Fibroblast of skin of right quadriceps (primary cell): Measurements from ENCODE around the gene PAX5.

Source experiments
- DNase-seq: peaks from one replicate; pipeline ENCODE4 v3.0.0-alpha.2; 2013

Gene PAX5

DNA sequence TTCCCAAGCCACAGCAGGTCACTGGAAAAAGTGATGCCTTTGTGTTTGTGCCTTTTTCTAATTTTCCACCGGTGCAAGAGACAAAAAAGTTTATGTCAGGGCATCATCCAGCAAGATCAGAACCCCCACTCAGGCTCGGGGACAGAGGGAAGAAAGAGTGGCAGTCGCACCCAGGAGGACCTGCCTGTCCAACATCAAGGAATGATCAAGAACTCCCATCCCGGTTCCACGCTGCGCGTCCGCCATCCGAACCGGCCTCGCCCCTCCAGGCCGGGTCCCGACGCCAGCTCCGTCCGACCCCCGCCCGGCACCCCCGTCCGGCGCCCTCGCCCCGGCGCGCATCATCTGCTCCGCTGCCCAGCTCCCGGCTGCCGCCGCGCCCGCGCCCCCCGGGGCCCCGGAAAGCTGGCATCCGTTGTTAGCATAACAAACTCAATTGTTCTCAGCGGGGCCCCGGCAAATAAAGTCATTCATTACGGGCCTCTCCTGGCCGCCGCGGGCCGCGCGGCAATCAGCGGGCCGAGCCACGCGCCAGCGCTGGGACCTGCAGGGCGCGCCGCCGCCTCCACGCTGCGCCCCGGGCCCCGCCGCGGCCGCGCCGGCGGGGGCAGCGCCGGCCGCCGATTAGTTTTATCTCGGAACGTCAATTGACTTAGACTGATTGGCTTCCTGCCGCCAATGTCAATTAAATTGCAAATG is 48.1 kb downstream of the PAX5 start:
- no peak for DNase-seq

DNA sequence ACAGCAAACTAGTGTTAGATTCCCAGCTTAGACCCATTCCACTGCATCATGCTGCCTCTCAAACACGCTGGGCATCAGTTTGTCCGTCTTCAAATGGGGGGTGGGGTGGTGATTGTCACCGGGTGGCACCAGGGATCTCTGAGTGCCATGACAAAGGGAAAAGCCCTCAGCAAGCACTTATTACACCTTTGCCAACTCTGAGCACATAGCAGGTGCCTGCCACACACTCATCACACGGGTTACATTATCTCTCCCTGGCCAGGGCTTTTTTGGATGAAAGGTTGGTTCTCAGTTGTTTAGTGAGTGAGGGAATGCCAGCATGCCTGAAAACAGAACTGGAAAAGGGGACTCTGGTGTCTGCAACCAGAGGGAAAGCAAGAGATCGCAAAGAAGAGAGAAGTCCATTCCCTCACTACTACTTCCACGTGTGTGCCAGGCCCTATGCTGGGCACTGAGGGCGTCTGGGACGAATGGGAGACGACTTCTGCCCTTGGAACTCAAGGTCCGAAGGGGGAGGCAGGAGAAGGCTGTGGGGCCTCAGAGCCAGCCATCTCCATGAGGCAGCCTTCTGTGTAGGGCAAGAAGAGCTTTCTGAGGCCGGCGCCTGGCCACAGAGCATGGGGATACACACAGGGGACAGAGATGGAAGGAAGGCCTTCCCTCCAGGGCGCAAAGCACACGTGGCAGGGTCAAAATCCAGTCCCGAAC is 48.9 kb downstream of the PAX5 start:
- no peak for DNase-seq

DNA sequence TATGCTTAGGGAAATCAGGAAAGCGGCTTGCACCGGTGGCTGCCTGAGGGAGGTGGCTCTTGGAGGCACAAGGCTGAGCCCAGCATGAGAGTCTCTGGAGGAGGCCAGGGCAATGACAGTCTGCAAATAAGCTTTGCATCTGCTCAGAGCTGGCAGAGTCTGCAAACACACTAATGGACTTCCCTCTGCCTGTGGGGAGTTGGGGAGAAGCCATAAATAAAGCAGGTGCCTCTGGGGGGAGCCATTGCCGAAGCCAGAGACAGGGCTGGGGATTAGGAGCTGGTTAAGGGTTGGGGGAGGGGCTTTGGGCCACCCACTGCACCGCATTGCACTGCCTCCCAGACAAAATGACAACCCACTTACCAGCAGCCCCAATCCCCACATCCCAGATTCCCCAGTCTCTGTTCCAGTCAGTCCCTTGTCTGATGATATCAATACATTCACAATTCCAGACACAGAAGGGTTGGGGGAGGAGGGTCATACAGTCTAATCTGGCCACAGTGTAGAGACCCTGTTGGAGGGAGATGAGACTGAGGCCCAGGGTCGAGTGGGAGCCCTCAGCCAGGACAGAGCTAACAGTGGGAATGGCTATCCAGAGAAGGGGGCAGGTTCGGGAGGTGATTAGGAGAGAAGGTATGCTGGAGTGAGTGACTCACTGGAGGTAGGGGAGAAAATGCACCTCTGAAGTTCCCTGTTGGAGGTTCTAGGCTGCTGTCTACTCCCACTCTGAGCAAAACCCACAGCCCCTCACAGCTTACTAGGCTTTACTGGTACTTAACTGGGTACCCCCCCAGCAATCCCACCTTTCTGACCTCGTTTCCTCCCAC is 53.7 kb downstream of the PAX5 start:
- DNase-seq, result no peak

DNA sequence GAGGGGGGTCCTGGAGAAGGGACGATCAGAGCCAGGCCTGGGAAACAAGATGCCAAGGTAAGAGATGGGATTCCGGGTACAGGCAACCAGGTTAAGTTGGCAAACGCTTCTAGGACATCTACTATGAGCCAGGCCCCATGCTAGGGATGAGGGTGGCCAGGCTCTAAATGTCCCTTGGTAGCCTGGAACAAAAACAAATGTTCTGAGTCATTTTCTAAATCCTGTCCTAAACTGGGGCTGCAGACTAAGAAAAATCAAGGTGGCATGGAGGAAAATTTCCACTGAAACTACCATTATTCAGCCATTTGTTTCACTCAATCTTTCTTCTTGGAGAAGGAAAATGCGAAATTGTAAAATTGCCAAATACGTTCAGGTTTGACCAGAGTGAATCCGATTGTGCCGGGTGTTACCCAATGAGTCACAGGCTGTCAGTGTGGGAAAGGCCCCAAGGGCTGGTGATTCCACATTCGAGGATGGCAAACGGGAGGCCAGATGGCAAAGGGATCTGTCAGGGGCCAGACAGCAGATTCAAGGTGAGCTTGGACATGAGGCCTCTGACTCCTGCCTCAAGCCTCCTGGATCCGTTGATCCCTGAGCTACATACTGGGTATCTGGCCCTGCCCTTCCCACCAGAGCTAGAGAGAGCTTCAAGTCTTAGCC is 57.6 kb downstream of the PAX5 start:
- DNase-seq, result no peak

DNA sequence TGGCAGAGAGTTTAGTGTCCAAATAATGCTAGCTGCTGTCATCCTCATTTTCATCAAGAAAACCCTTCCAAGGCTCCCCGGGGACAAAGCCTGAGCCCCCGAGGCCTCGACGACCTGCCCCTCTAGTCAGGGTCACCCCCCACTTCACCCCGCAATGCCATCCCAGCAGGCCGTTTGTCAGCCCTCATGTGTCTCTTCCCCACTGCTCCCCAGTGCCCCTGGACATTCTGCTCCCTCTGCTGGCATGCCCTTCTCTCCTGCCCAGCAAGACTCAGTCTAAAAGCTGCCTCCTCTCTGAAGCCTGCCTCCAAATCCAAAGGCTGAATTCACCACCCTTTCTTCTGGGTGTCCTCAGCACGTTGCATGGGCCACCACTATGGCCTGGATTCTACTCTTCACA is 59.3 kb downstream of the PAX5 start:
- no peak for DNase-seq

DNA sequence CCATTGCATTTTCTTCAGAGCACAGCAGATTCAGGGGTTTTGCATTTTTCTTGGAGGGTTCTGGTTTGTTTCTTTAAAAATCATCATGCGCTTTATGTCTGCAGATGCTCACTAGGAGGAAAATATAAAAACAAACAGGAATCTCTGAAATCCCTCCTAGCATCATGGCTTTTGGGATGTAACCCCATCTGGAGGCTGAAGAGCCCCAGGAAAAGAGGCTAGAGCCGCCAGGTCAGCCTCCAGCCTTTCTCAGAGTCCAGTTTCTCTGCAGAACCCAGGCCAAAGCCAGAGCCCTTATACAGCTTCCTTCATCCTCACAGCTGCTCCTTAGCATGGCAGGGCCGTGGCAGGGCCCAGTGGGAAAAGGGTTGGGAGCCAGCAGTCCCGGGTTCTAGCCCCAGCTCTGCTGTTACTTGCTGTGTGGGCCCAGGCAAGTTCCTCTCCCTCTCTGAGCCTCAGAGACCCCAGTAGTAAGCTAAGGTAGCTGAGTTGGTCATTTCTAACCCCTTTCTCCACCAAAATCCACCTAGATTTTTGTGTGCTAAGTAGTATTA is 62.1 kb downstream of the PAX5 start:
- no peak for DNase-seq

DNA sequence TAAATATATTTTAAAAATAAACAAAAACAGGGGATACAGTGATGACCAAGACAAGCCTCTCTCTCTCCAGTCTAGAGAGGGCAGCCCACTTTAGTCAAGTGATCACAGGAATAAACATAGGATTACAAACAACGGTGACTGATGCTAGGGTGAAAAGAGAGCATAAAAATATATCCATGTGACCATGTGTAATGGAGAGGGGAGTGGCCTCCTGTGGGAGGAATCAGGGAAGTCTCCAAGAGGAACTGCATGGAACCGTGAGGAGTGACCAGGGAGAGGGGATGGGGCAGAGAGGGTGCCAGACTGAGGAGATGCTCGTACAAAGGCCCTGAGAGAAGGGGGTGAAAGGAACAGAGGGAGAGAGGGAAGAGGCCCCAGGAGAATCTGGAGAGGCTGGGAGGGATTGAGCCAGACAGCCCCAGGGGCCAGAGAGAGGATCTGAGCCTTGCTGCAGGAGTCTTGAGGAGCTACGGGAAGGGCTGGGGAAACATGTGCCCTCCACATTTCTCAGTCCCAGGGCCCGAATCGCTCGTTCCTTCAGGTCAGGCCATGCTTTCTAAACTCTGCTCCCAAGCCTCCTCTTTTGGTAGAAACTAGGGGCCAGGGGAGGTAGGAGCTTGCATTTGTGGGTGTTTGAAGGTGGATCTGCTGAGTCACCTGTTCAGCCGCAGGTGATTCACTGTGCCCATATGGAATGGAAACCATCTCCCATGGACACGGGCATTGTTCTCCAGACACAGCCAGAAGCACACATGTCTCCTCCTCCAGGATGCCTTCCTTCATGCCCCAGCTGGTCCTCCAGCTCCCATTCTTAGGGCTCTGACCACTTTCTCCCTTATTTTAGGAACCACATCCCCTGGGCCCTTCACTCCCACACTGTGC is 63.8 kb downstream of the PAX5 start:
- DNase-seq, result no peak

DNA sequence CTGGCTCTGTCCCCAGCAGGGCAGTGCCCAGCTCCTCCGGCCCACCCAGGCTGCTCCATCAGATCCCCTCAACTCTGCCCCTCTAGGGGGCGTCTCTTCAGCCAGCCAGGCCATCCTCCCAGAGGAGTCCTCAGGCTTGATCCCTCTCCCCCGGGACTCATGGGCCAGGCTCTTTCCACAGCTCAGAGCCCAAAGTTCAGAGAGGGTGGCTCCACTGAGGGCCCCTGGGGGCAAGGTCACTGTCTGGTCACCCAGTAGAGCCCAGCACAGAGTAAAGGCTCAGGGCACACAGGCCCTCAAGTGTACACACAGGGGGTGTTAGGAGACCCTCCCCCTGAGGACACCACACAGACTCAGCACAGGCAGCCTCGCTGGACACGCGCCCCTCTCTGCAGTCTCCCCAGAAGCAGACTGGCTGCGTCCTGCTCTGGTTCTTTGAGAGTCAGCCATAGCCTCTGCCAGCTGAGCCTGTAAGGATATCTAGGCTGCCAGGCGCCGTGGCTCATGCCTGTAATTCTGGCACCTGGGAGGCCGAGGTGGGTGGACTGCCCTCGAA is 64.8 kb downstream of the PAX5 start:
- DNase-seq, result no peak

DNA sequence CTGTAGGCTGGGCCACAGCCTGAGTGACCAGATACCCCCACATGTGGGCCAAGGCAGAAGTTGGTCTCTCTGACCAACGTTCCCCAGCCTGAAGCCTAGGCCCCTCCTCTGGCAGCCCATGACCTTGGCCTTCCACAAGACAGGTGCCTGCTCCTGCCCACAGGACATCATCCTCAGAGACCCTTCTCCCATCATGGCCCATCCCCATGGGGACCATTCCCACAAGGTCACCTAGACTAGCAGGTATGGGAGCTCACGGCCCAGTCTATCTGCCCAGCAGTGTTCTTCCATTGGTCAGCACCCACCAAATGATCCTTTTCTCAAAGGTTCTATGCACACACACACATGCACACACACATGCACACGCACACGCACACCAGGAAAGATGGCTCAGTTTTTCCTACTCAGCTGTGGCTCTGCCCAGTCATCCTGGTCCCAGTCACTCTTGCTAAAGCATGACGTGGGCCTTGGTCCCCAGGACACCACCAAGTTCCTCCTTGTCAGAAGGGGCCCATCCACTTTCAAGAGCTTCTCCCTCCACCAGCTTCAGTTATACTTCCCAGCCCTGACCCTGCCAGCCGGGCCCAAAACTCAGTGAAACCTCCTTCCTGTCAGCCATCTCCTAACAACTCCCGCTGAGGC is 65.4 kb downstream of the PAX5 start:
- no peak for DNase-seq

DNA sequence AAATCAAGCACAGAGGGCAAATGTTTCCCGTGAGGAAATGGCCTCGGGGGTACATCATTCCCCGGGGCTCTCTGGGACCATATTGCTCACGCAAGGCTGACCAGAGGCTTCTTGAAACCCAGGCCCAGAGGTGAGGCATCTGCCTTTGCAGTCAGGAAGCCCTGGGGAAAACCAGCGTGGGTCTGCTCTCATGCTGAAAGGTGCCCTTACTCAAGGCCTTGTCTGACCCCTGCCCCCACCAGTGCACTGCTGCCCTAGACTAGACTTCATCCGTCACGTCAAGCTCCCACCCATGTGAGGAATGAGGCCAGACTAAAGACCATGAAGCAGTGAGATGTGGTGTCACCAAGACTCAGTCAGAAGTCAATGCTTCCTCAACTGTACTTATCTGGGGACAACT is 66.1 kb downstream of the PAX5 start:
- no peak for DNase-seq

DNA sequence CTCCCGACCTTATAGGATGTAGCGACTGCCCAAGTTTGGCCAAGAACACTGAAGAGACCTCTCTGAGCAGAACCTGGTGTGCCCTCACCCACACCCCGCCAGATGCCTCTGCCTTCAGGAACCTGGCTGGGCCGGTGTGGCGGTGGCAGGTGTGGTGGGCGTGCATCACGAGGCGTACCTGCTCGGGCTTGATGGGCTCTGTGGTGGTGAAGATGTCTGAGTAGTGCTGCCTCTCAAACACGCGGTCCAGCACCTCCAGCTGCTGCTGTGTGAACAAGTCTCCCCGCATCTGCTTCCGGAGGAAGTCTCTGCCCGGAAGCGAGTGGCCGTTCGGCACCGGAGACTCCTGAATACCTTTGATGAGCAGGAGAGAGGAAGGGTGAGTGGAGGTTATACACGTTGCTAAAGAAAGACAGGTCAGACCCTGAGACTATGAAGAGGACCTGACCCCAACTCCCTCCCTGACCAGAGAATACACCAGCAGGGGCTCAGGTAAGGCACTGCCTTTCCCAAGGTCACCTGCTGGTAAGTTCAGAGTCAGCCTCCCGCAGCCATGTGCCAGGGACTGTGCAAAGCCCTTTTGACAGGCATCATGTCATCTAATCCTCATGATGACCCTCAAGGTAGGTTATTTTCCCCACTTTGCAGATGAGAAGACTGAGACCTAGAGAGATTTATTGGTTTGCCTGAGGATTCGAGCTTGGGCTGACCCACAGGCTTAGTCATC is 67.5 kb downstream of the PAX5 start:
- DNase-seq, result no peak

DNA sequence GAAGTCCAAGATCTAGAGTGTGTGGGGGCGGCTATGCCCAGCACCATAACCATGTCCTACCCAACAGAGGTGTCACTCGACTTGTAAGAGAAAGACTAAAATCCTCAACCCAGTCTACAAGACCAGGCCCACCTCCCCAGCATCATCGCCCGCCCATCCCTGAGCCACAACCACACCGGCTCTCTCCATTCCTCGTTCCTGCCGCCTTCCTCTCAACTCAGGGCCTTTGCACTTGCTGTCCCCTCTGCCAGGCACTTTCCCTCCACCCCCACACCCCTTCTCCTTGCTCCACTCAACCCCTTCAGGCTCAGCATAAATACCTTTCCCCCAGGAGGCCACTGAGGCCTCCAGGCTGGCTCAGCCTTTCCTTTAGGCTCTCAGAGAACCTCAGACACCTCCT is 69.3 kb downstream of the PAX5 start:
- DNase-seq, result no peak

DNA sequence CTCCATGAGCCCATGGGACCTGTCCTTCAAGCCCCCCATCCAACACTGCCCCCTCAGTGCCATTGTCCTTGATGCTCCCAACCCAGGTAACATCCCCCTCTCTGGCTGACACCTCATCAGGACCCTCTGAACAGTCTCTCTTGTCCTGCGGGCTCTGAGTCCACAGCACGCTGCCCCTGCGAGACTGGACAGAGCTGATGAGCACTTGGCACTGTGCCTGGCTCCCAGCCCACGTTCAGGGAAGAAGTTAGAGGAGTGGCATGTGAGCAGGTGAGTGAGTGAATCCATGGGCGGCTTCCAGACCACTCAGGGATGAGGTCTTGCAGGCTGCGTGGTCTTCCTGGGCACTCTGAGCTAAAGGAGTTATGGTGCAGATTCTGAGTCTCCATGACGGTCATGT is 70.7 kb downstream of the PAX5 start:
- no peak for DNase-seq

DNA sequence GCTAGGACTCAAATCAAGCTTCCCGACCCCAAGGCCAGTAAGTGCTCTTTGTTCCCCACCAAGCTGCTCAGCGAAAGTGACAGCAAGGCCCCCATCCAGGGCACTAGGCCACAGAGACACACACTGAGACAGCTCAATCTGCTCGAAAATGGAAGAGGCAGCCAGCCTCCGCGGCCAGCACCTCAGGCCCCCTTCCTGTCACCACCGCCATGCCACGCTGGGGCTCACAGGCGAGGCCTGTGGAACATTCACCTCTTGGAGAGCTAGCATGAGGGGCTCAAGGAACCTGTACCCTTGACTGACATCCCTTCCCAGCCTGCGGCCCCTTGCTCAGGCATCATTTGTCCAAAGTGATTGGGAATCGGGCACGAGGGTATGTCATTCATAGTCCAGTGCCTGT is 71.4 kb downstream of the PAX5 start:
- DNase-seq, result no peak

DNA sequence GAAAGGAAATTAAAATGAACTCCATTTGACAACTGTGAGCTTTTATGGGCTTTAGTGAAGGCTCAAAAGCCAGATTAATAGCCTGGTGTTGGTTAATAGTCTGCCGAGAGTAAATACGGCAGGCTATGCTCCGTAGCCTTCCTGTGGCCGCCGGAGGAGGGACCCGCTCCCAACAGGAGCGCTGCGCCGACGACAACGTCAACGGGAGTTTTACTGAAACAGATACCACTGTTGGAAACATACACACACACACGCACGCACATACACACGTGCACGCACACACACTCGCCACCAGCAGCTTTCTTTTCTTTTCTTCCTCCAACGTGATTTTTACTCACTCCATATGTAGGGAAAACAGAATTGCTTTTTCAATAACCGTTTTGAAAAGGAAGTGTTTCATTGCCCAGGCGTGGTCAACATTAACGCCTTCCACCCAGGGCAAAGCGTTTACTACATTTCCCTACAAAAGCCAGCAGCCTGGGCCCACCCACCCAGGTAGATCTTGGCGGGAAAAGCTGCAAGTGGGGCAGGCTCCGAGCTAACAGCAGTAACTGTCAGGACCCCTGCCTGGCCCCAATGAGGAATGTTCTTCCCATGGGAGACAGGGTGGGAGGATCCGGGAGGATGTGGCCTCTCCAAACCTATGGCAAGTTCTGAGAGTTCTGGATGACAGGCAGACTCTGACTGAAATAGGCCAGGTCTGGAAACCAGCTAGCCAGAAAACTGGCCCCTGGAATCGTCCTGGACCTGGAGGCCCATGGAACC is 72.3 kb downstream of the PAX5 start:
- DNase-seq, result peak; percentile 8

DNA sequence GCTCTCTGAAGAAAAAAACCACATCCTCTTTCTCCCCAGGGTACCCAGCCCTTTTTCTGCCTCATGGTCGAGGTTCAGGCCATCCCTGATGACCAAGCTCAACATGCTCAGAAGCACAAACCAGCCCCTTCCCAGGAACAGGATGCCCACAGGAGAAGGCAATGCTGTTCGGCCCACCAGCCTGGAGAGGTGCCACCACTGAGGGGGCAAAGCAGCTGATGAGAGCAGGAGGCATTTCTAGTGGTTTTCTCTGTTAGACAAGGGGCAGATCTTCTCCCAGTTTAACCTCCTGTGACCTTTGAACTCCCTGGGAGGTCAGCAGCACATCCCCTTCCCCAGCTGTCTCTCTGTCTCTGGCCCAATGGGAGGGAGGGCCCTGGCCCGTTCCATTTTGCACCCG is 73.0 kb downstream of the PAX5 start:
- no peak for DNase-seq

DNA sequence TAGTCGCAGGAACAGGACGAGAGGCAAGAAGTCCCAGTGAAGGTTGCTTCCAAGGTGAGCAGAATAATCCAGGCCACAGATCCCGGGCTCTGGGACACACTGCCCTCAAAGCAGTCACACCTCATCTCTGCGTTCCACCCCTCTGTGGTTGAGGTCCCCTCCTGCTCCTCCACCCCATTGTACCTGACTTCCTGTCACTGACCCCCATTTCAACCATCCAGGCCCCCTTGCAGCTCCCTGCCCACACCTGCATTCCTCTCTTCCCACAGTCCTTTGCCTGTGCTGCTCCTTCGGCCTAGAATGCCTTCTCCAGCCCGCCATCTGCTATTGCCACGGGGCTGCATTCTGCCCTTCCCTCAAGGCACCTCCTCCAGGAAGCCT is 73.5 kb downstream of the PAX5 start:
- DNase-seq, result no peak

DNA sequence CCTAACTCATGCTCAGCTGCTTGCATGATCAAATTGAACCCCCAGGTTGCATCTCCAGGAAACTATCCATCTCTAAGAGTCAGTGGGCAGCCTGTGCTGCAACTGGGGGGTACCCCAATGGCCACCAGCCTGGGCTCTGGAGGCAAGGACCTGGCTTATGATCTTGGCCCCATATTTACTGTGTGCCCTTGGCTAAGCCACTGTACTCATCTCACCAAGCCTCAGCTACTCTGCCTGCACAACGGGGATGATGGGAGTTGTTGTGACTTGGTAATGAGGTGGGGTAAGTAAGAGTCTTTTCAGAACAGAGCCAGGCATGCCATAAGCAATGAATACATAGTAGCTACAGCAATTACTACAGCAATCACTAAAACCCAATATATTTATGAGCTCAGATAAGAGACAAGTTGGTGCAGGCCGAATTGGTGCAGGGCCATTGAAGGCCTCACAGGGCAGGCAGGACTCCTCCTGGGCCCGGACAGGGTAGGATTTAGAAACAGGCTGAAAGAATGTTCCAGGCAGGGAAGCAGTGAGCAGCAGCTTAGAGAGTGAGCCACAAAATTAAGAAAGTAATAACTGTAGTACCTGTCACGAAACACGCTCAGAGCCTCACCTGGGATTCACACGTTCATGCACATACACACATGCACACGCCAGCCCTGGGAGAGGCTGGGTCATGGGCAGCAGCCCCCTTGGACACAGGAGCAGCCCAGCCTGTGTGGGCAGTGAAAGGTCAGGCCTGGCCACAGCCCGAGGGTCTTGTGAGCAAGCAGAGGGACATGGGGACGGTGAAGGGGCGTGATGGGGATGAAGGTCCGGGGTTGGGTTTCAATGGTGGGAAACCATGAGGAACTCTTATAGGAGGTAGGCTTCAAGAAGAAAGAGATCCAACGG is 74.1 kb downstream of the PAX5 start:
- no peak for DNase-seq

DNA sequence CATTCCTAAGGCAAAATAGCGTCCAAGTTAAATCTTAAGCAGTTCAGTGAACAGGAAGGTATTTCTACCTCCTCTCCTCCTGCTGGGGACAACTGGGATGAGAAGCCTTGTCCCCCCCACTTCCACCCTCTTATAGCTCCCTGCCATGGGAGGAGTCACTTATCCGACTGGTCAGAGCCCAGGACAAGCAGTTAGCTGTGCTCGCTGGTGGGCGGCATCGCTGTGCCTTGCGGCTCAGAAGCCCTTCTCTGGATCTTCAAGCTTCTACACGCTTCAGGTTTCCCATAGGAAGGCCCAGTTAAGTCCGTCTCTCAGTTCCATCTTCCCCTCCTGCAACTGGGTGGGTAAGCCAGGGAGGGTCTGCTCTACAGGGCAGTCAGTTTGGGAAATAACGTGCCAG is 77.2 kb downstream of the PAX5 start:
- DNase-seq, result no peak
